Mucosa of rectum (tissue), 2 donors: ENCODE data around the gene PIEZO1.

Experiments
- H3K27ac ChIP-seq, 2 donors: one replicate each; pipeline ENCODE4 v1.7.0; 2013; ENCODE audit warnings: inconsistent platforms in 2 of 2, low read depth in 2 of 2, low read length in 2 of 2
- H3K27me3 ChIP-seq, 2 donors: one replicate each; pipeline ENCODE4 v1.7.0; 2013; ENCODE audit warnings: low read length in 2 of 2; ENCODE audit not compliant: control insufficient read depth in 2 of 2, insufficient read depth in 2 of 2
- H3K36me3 ChIP-seq, 2 donors: one replicate each; pipeline ENCODE4 v1.7.0; 2013; ENCODE audit warnings: low read length in 2 of 2; ENCODE audit not compliant: control insufficient read depth in 2 of 2, insufficient read depth in 2 of 2
- H3K4me1 ChIP-seq, 2 donors: one replicate each; pipeline ENCODE4 v1.7.0; 2013; ENCODE audit warnings: low read length in 2 of 2, mild to moderate bottlenecking in 1 of 2; ENCODE audit not compliant: control insufficient read depth in 2 of 2, insufficient read depth in 2 of 2
- H3K4me3 ChIP-seq, 2 donors: one replicate each; pipeline ENCODE4 v1.7.0; 2013; ENCODE audit warnings: low read length in 2 of 2
- H3K9ac ChIP-seq, 2 donors: one replicate each; pipeline ENCODE4 v1.7.0; 2013; ENCODE audit warnings: low read length in 2 of 2, low read depth in 1 of 2, mild to moderate bottlenecking in 1 of 2
- H3K9me3 ChIP-seq, 2 donors: one replicate each; pipeline ENCODE4 v1.7.0; 2013; ENCODE audit warnings: low read length in 2 of 2; ENCODE audit not compliant: control insufficient read depth in 2 of 2
- donor health status: healthy.
- donor health status: Normal muscosa, but diverticular disease.

Gene PIEZO1

GRCh38 chr16:88687676-88688012 is 97.4 kb downstream of the PIEZO1 start:
- Histone ChIP-seq H3K27me3 (peaks cover 8 to 22% of the 10 kb centered on the region in 2 donors), H3K36me3 (no peaks in the 10 kb centered on the region), H3K9me3 (no peaks in the 10 kb centered on the region), H3K4me3 (no peak overlapping the region), H3K9ac (no peak overlapping the region), H3K27ac (no peak overlapping the region), H3K4me1 (peaks cover 7 to 19% of the 10 kb centered on the region in 2 donors)

DNA sequence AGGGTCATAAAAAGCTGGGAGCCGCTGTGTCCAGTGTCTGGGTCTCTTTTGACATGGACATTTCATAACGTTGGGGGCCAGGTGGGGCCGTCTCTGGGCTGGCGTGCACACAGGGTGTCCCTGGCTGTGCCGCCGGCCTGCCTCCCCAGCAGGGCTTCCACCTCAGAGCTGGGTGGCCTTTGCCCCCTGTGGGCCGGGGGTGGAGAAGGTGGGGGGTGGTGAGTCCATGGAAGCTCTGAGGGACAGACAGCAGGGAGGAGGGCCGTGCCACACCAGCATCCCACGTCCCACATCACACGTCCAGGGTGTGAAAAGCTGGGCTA is 97.8 kb downstream of the PIEZO1 start:
- H3K9ac ChIP-seq: no peak overlapping the region
- peaks cover 8 to 22% of the 10 kb centered on the region in 2 donors for H3K27me3 ChIP-seq
- no peak overlapping the region for H3K4me3 ChIP-seq
- H3K36me3 ChIP-seq: no peaks in the 10 kb centered on the region
- no peaks in the 10 kb centered on the region for H3K9me3 ChIP-seq
- H3K4me1 ChIP-seq: peaks cover 9 to 17% of the 10 kb centered on the region in 2 donors
- no peak overlapping the region for H3K27ac ChIP-seq

DNA sequence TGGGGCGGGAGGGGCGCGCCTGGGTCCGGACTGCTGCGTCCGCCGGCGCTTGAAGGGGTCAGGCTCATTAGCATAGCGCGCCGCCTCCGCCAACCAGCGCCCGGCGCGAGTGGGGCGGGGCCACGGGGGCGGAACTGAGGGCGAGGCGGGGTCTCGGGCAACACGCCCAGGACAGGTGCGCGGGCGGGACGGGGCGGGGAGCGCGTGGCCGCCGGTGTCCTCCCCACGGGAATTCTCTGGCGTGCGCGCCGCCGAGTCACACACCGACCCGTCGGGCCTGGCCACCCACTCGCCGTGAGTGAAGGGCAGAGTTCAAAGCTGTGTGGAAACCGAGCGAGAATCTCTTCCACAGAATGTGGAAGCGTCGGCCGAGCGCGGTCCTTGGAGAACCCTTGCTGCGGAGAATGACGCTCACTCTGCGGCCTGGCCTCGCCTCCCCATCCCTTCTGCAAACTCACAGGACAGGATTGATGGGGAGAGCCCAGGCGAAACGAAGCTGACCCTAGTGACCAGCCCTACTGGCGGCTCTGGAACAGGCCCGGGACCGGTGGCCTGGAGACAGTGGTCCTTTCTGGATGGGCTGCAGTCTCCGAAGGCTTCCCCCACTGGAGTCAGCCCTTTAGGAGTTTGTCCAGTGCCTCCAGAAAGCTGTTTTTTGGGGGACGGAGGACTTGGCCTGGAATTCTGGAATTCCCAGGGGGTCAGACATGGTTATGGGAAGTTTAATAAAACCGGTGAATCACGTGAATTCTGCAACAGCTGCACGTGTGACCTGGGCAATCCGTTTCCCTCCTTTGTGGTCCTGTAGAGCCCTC is 98.4 kb downstream of the PIEZO1 start, which contains the start of gene SNAI3:
Gene SNAI3, minus strand, starts transcription at position 69 of the 815 bp plus-strand sequence. CDS start 101 bp downstream, outside the sequence.
- peaks cover 10 to 14% of the 10 kb centered on the region in 2 donors for H3K4me1 ChIP-seq
- peak within 1 kb of the TSS; percentile 42 to 63 for H3K27ac ChIP-seq
- H3K9me3 ChIP-seq: no peaks in the 10 kb centered on the region
- H3K9ac ChIP-seq: peak within 1 kb of the TSS; percentile 32 to 51
- no peaks in the 10 kb centered on the region for H3K36me3 ChIP-seq
- H3K27me3 ChIP-seq: peaks cover 8 to 22% of the 10 kb centered on the region in 2 donors
- H3K4me3 ChIP-seq: peak within 1 kb of the TSS; percentile 63 to 72

- Histone ChIP-seq H3K27ac (peak overlapping the region; percentile 42 to 63), H3K4me3 (peak overlapping the region; percentile 63 to 72), H3K27me3 (peaks cover 8 to 22% of the 10 kb centered on the region in 2 donors), H3K36me3 (no peaks in the 10 kb centered on the region), H3K9me3 (no peaks in the 10 kb centered on the region), H3K4me1 (peaks cover 14 to 17% of the 10 kb centered on the region in 2 donors), H3K9ac (peak overlapping the region; percentile 32 to 51)
These were observed 99.0 kb downstream of the PIEZO1 start for GRCh38 chr16:88686062-88686438.

DNA sequence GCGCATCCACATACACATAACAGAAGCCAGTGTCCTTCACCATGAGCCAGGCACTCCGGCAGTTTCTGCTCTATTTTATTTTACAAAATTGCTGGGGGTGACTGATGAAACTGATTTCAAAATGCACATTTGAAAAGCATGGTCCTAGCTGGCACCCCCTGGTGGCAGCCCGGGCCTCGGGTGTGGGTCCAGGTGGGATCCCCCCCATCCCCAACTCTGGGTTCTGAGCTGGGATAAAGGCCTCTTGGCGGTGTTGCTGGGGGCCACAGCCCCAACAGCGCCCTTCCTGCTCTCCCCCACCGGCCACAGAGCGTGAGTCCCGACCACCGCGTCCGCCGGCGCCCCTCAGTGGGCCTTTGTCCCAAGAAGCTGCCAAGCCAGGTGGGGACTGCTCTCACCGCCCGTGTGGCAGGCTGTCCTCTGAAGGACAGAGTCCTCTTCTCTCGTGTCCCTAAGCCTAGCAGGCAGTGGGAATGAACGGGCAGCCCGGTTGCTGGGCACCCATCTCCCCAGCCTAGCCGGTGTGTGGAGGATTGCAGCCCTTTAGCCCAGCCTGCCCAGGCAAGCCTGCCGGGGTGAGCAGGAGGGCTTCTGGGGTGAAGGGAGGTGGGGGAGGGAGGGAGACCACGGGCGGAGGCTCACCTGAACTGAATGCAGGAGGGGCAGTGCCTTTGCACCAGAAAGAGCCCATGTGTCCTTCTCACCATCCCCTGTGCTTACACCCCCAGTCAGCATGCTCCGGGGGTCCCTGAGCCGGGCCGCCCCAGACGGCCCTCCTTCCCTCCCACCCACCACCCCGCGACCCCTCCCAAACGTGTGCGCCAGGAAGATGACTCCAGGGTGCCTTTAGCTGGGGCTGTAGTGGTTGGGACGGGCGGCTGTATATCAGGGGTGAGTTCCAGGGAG is 99.6 kb downstream of the PIEZO1 start:
- Histone ChIP-seq H3K9me3 (no peaks in the 10 kb centered on the region), H3K27ac (peak overlapping the region in 1 of 2 donors; percentile 63), H3K36me3 (no peaks in the 10 kb centered on the region), H3K4me1 (peaks cover 14 to 17% of the 10 kb centered on the region in 2 donors), H3K27me3 (peaks cover 7 to 18% of the 10 kb centered on the region in 2 donors), H3K4me3 (peak overlapping the region; percentile 63 to 72), H3K9ac (peak overlapping the region; percentile 32 to 51)

GRCh38 chr16:88684569-88685155 is 100.4 kb downstream of the PIEZO1 start:
- Histone ChIP-seq H3K9ac (no peak overlapping the region), H3K9me3 (no peaks in the 10 kb centered on the region), H3K4me1 (peaks cover 14 to 17% of the 10 kb centered on the region in 2 donors), H3K27ac (peak overlapping the region in 1 of 2 donors; percentile 9), H3K36me3 (no peaks in the 10 kb centered on the region), H3K4me3 (no peak overlapping the region), H3K27me3 (peaks cover 4 to 18% of the 10 kb centered on the region in 2 donors)

GRCh38 chr16:88681709-88682451 is 103.1 kb downstream of the PIEZO1 start:
- Histone ChIP-seq H3K27ac (peak overlapping the region; percentile 60 to 84), H3K4me1 (peaks cover 9 to 12% of the 10 kb centered on the region in 2 donors), H3K9me3 (no peaks in the 10 kb centered on the region), H3K9ac (no peak overlapping the region), H3K27me3 (peaks cover 0 to 21% of the 10 kb centered on the region in 2 donors), H3K36me3 (no peaks in the 10 kb centered on the region), H3K4me3 (peak overlapping the region in 1 of 2 donors; percentile 37)

DNA sequence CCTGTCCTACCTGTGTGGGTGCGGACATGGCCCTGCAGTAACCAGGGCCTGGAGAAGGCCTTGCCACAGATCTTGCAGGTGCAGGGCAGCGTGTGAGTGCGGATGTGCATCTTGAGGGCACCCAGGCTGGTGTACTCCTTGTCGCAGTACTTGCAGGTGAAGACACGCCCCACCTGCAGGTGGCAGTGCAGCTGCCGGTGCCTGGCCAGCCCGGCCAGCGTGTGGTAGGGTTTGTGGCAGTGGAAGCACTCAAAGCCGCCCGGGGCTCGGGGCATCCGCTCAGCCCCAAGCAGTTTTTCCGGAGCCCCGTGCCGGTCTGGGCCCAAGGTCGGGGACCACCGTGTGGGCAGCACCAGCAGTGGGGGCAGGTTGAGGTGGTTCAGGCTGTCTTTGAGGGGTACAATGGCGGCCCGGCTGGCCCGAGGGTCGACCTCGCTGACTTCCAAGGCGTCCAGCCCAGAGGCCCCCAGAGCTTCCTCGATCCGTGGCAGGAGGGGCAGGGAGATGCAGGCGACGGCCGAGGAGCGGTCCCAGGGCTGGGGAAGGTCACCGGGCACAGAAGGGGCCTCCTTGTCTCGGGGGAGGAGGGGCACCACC is 103.8 kb downstream of the PIEZO1 start:
- Histone ChIP-seq H3K36me3 (no peaks in the 10 kb centered on the region), H3K4me1 (peaks cover 5 to 10% of the 10 kb centered on the region in 2 donors), H3K9me3 (no peaks in the 10 kb centered on the region), H3K9ac (peak overlapping the region in 1 of 2 donors; percentile 41), H3K27me3 (peaks cover 0 to 21% of the 10 kb centered on the region in 2 donors), H3K4me3 (peak overlapping the region in 1 of 2 donors; percentile 7), H3K27ac (peak overlapping the region; percentile 60 to 84)

DNA sequence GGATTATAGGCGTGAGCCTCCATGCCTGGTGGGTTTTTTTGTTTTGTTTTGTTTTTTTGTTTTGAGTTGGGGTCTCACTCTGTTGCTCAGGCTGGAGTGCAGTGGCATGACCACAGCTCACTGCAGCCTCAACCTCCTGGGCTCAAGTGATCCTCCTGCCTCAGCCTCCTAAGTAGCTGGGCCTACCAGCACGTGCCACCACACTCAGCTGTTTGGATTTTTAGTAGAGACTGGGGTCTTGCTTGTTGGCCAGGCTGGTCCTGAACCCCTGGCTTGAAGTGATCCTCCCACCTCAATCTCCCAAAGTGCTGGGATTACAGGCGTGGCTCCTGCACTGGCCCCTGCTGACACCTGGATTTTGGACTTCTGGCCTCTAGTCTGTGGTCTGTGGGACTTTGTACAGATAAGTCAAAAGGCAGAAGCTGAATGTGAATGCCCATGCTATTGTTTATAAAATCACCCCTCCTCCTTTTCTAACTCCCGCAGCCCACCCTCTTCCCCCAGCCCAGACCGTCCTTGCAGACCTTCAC is 104.4 kb downstream of the PIEZO1 start:
- peaks cover 5 to 8% of the 10 kb centered on the region in 2 donors for H3K4me1 ChIP-seq
- H3K27ac ChIP-seq: no peak overlapping the region
- H3K9ac ChIP-seq: no peak overlapping the region
- H3K4me3 ChIP-seq: no peak overlapping the region
- peaks cover 0 to 21% of the 10 kb centered on the region in 2 donors for H3K27me3 ChIP-seq
- H3K36me3 ChIP-seq: no peaks in the 10 kb centered on the region
- no peaks in the 10 kb centered on the region for H3K9me3 ChIP-seq
